ENCODE measurements around the gene RMI2.

RMI2 gene

GRCh38 chr16:11339075-11339474, 6.2 kb upstream of the RMI2 start (continued):
- TF ChIP-seq POU6F1 (CRISPR knock-in tag; IDR thresholded peaks at IDR 0.05; ENCODE audit: borderline replicate concordance, low read depth) (no peak), TSHZ2 (CRISPR knock-in tag; IDR thresholded peaks at IDR 0.05) (no peak), CSRNP3 (CRISPR knock-in tag; IDR thresholded peaks at IDR 0.05) (no peak), TOX (CRISPR knock-in tag; IDR thresholded peaks at IDR 0.05; ENCODE audit: borderline replicate concordance) (no peak), ZC3H10 (CRISPR knock-in tag; IDR thresholded peaks at IDR 0.05) (no peak), OSR1 (CRISPR knock-in tag; IDR thresholded peaks at IDR 0.05) (no peak), PPARA (CRISPR knock-in tag; IDR thresholded peaks at IDR 0.05; ENCODE audit: borderline replicate concordance) (no peak)

GRCh38 chr16:11340710-11341109, 4.5 kb upstream of the RMI2 start:
- no peak for ATAC-seq

More at GRCh38 chr16:11340710-11341109, 4.5 kb upstream of the RMI2 start:
- TF ChIP-seq OSR1 (CRISPR knock-in tag; IDR thresholded peaks at IDR 0.05), result no peak
- no peak for TF ChIP-seq GLIS3 (CRISPR knock-in tag; IDR thresholded peaks at IDR 0.05)
- no peak for TF ChIP-seq ESRRG (CRISPR knock-in tag; IDR thresholded peaks at IDR 0.05)
- no peak for TF ChIP-seq ISL1 (CRISPR knock-in tag; IDR thresholded peaks at IDR 0.05)
- no peak for TF ChIP-seq TOX (CRISPR knock-in tag; IDR thresholded peaks at IDR 0.05; ENCODE audit: borderline replicate concordance)
- no peak for TF ChIP-seq CSRNP3 (CRISPR knock-in tag; IDR thresholded peaks at IDR 0.05)
- TF ChIP-seq ZNF565 (CRISPR knock-in tag; conservative IDR thresholded peaks at IDR 0.05; ENCODE audit: low read depth), result no peak
- no peak for TF ChIP-seq ARNTL (CRISPR knock-in tag; IDR thresholded peaks at IDR 0.05; ENCODE audit: borderline replicate concordance, low read depth)
- no peak for TF ChIP-seq ZNF8 (CRISPR knock-in tag; IDR thresholded peaks at IDR 0.05)
- no peak for TF ChIP-seq PPARA (CRISPR knock-in tag; IDR thresholded peaks at IDR 0.05; ENCODE audit: borderline replicate concordance)
- TF ChIP-seq ZNF70 (CRISPR knock-in tag; IDR thresholded peaks at IDR 0.05), result no peak
- TF ChIP-seq ZC3H10 (CRISPR knock-in tag; IDR thresholded peaks at IDR 0.05), result no peak
- TF ChIP-seq CREB5 (CRISPR knock-in tag; IDR thresholded peaks at IDR 0.05; ENCODE audit: low read depth), result no peak
- TF ChIP-seq ZFP3 (CRISPR knock-in tag; IDR thresholded peaks at IDR 0.05), result no peak
- TF ChIP-seq TSHZ2 (CRISPR knock-in tag; IDR thresholded peaks at IDR 0.05), result no peak
- no peak for TF ChIP-seq POU6F1 (CRISPR knock-in tag; IDR thresholded peaks at IDR 0.05; ENCODE audit: borderline replicate concordance, low read depth)
- no peak for TF ChIP-seq RARB (CRISPR knock-in tag; IDR thresholded peaks at IDR 0.05)

Measured in SK-N-SH treated with all-trans-retinoic acid at 6 μM for 48 hours (cell line).